ENCODE results near the gene SYNPO. TPM values are rescaled to one million over a fixed set of nuclear protein-coding genes. Genes with fewer than 3 reads are reported as not detected.

The SYNPO gene
- total RNA-seq, 2 donors from 2014 or later, result 1.0 to 9.3 TPM

GRCh38 chr5:150636391-150637244 is 3.8 kb upstream of the SYNPO start:
- H3K4me3 Mint-ChIP-seq, result no peak overlapping the region
- H3K27me3 Mint-ChIP-seq, result peaks cover 14 to 15% of the 10 kb centered on the region in 2 donors
- H3K4me1 Mint-ChIP-seq (ENCODE audit: low read depth in 2 of 2), result no peaks in the 10 kb centered on the region
- no peaks in the 10 kb centered on the region for H3K9me3 Mint-ChIP-seq
- H3K36me3 Mint-ChIP-seq, result no peaks in the 10 kb centered on the region
- no peak for ATAC-seq
- DNase-seq (ENCODE audit: low spot score), result no peak
- H3K27ac Mint-ChIP-seq, result no peak overlapping the region

GRCh38 chr5:150637245-150638052 is 3.0 kb upstream of the SYNPO start:
- peaks cover 14 to 15% of the 10 kb centered on the region in 2 donors for H3K27me3 Mint-ChIP-seq
- DNase-seq (ENCODE audit: low spot score), result no peak
- H3K36me3 Mint-ChIP-seq, result no peaks in the 10 kb centered on the region
- H3K9me3 Mint-ChIP-seq, result no peaks in the 10 kb centered on the region
- no peak overlapping the region for H3K4me3 Mint-ChIP-seq
- H3K4me1 Mint-ChIP-seq (ENCODE audit: low read depth in 2 of 2), result no peaks in the 10 kb centered on the region
- no peak for ATAC-seq
- no peak overlapping the region for H3K27ac Mint-ChIP-seq

GRCh38 chr5:150638053-150638444 is 2.4 kb upstream of the SYNPO start:
- Mint-ChIP-seq H3K4me3 (no peak overlapping the region), H3K36me3 (no peaks in the 10 kb centered on the region), H3K27ac (no peak overlapping the region), H3K9me3 (no peaks in the 10 kb centered on the region), H3K27me3 (peaks cover 15 to 16% of the 10 kb centered on the region in 2 donors), H3K4me1 (ENCODE audit: low read depth in 2 of 2) (no peaks in the 10 kb centered on the region)
- DNase-seq (ENCODE audit: low spot score), result no peak
- no peak for ATAC-seq

GRCh38 chr5:150638488-150639376 is 1.7 kb upstream of the SYNPO start:
- H3K4me3 Mint-ChIP-seq, result no peak overlapping the region
- no peak for DNase-seq (ENCODE audit: low spot score)
- H3K27me3 Mint-ChIP-seq, result peaks cover 15 to 19% of the 10 kb centered on the region in 2 donors
- ATAC-seq, result no peak
- H3K36me3 Mint-ChIP-seq, result no peaks in the 10 kb centered on the region
- H3K27ac Mint-ChIP-seq, result no peak overlapping the region
- H3K4me1 Mint-ChIP-seq (ENCODE audit: low read depth in 2 of 2), result no peaks in the 10 kb centered on the region
- H3K9me3 Mint-ChIP-seq, result no peaks in the 10 kb centered on the region

- ATAC-seq (no peak), DNase-seq (ENCODE audit: low spot score) (no peak)
- H3K4me3 Mint-ChIP-seq, result no peak overlapping the region
- H3K36me3 Mint-ChIP-seq, result no peaks in the 10 kb centered on the region
- H3K27ac Mint-ChIP-seq, result no peak overlapping the region
- peaks cover 15 to 19% of the 10 kb centered on the region in 2 donors for H3K27me3 Mint-ChIP-seq
- H3K4me1 Mint-ChIP-seq (ENCODE audit: low read depth in 2 of 2), result no peaks in the 10 kb centered on the region
- H3K9me3 Mint-ChIP-seq, result no peaks in the 10 kb centered on the region
Observed at GRCh38 chr5:150639377-150639692, 1.1 kb upstream of the SYNPO start.

- Mint-ChIP-seq H3K36me3 (no peaks in the 10 kb centered on the region), H3K4me1 (ENCODE audit: low read depth in 2 of 2) (no peaks in the 10 kb centered on the region), H3K4me3 (no peak overlapping the region), H3K9me3 (no peaks in the 10 kb centered on the region), H3K27me3 (peaks cover 14 to 19% of the 10 kb centered on the region in 2 donors), H3K27ac (no peak overlapping the region)
- no peak for DNase-seq (ENCODE audit: low spot score)
- ATAC-seq, result no peak
Observed at GRCh38 chr5:150639751-150640150, 709 bp upstream of the SYNPO start.

GRCh38 chr5:150641006-150641570 is 628 bp downstream of the SYNPO start:
- Mint-ChIP-seq H3K36me3 (no peaks in the 10 kb centered on the region), H3K27me3 (peaks cover 9 to 19% of the 10 kb centered on the region in 2 donors), H3K4me1 (ENCODE audit: low read depth in 2 of 2) (no peaks in the 10 kb centered on the region), H3K9me3 (no peaks in the 10 kb centered on the region), H3K4me3 (no peak overlapping the region), H3K27ac (no peak overlapping the region)
- ATAC-seq (no peak), DNase-seq (ENCODE audit: low spot score) (no peak)

GRCh38 chr5:150641824-150642566 is 1.5 kb downstream of the SYNPO start:
- no peaks in the 10 kb centered on the region for H3K36me3 Mint-ChIP-seq
- DNase-seq (ENCODE audit: low spot score) (no peak), ATAC-seq (no peak)
- H3K9me3 Mint-ChIP-seq, result no peaks in the 10 kb centered on the region
- no peak overlapping the region for H3K4me3 Mint-ChIP-seq
- H3K4me1 Mint-ChIP-seq (ENCODE audit: low read depth in 2 of 2), result no peaks in the 10 kb centered on the region
- H3K27me3 Mint-ChIP-seq, result peaks cover 3 to 12% of the 10 kb centered on the region in 2 donors
- no peak overlapping the region for H3K27ac Mint-ChIP-seq

GRCh38 chr5:150642567-150642927 is 2.1 kb downstream of the SYNPO start:
- no peak for DNase-seq (ENCODE audit: low spot score)
- Mint-ChIP-seq H3K4me1 (ENCODE audit: low read depth in 2 of 2) (no peaks in the 10 kb centered on the region), H3K27ac (no peak overlapping the region), H3K36me3 (no peaks in the 10 kb centered on the region), H3K27me3 (peaks cover 2 to 11% of the 10 kb centered on the region in 2 donors), H3K4me3 (no peak overlapping the region), H3K9me3 (no peaks in the 10 kb centered on the region)
- no peak for ATAC-seq

- Mint-ChIP-seq H3K27me3 (peaks cover 2 to 8% of the 10 kb centered on the region in 2 donors), H3K4me1 (ENCODE audit: low read depth in 2 of 2) (no peaks in the 10 kb centered on the region), H3K27ac (no peak overlapping the region), H3K36me3 (no peaks in the 10 kb centered on the region), H3K9me3 (no peaks in the 10 kb centered on the region), H3K4me3 (no peak overlapping the region)
- DNase-seq (ENCODE audit: low spot score), result no peak
- ATAC-seq, result no peak
Observed at GRCh38 chr5:150642991-150643710, 2.7 kb downstream of the SYNPO start.

- Mint-ChIP-seq H3K4me1 (ENCODE audit: low read depth in 2 of 2) (no peaks in the 10 kb centered on the region), H3K4me3 (no peak overlapping the region), H3K9me3 (no peaks in the 10 kb centered on the region), H3K27ac (no peak overlapping the region), H3K27me3 (peaks cover 2 to 4% of the 10 kb centered on the region in 2 donors), H3K36me3 (no peaks in the 10 kb centered on the region)
- ATAC-seq (no peak), DNase-seq (ENCODE audit: low spot score) (no peak)
Observed at GRCh38 chr5:150644058-150644457, 3.6 kb downstream of the SYNPO start.

- peaks cover 2 to 4% of the 10 kb centered on the region in 2 donors for H3K27me3 Mint-ChIP-seq
- no peaks in the 10 kb centered on the region for H3K4me1 Mint-ChIP-seq (ENCODE audit: low read depth in 2 of 2)
- no peak for DNase-seq (ENCODE audit: low spot score)
- H3K4me3 Mint-ChIP-seq, result no peak overlapping the region
- no peaks in the 10 kb centered on the region for H3K36me3 Mint-ChIP-seq
- H3K9me3 Mint-ChIP-seq, result no peaks in the 10 kb centered on the region
- no peak for ATAC-seq
- H3K27ac Mint-ChIP-seq, result no peak overlapping the region
Observed at GRCh38 chr5:150644514-150644913, 4.1 kb downstream of the SYNPO start.

Data from natural killer cell treated with Interleukin-12 subunit alpha and Interleukin-12 subunit beta and Interleukin-15 and Interleukin-18, amount 100 ng/mL, for 72 hours (primary cell).